SHP77 treated with DMSO at 0.1 percent for 48 hours (cell line): ENCODE measurements around the gene ITIH1.

Source experiments
- DNase-seq: peaks from one replicate; lab custom pipeline; 2025; lab: John Stamatoyannopoulos, UW

Gene ITIH1

GRCh38 chr3:52813810-52814209 lies 36.4 kb downstream of the ITIH1 start:
- DNase-seq: no peak

GRCh38 chr3:52816199-52816598 lies 38.8 kb downstream of the ITIH1 start:
- no peak for DNase-seq

DNA sequence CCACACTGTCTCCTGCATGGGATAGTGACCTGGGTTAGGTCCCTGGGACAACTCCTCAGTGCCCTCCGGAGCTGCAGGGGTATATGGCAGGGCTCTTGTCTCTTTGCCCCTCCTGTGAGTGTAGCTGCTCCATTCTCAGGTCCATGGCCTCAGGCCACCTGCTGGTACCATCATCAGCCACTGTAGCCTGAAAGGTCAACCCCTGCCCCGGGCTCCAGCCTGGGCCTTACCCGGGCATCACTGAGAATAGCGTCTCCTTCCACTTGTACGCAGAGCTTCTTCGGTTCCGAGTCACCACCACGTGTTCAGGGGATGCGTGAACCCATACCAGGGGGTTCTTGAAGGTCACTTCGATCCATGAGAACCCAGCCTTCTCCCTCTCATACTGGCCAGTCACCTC lies 39.3 kb downstream of the ITIH1 start:
- DNase-seq: no peak

GRCh38 chr3:52817221-52817620 lies 39.8 kb downstream of the ITIH1 start:
- no peak for DNase-seq

GRCh38 chr3:52817860-52818259 lies 40.5 kb downstream of the ITIH1 start:
- no peak for DNase-seq

DNA sequence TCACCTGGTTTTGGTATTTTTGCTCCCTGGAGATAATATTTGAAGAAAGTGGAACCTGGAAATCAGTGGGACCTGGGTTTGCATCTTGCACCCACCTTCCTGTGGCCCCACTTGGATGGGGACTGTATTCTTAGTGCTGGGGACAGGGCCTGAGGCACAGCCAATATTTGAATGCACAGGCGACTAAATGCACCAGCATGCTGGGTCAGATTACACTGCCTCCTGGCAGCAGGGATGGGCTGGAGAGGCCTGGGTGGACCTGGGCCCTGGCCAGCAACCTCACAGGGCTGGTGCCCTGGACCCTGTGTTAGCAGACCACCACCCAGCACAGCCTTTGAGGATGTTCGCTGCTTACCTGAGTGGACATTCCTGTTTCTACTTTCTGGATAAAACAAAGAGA lies 42.5 kb downstream of the ITIH1 start:
- DNase-seq: no peak

- DNase-seq: no peak
These were observed 43.3 kb downstream of the ITIH1 start for GRCh38 chr3:52820736-52821135.

GRCh38 chr3:52822363-52822762 lies 45.0 kb downstream of the ITIH1 start:
- DNase-seq: no peak

- no peak for DNase-seq
These were observed 46.6 kb downstream of the ITIH1 start for GRCh38 chr3:52824037-52824436.

GRCh38 chr3:52827441-52827840 lies 50.0 kb downstream of the ITIH1 start:
- DNase-seq: no peak

DNA sequence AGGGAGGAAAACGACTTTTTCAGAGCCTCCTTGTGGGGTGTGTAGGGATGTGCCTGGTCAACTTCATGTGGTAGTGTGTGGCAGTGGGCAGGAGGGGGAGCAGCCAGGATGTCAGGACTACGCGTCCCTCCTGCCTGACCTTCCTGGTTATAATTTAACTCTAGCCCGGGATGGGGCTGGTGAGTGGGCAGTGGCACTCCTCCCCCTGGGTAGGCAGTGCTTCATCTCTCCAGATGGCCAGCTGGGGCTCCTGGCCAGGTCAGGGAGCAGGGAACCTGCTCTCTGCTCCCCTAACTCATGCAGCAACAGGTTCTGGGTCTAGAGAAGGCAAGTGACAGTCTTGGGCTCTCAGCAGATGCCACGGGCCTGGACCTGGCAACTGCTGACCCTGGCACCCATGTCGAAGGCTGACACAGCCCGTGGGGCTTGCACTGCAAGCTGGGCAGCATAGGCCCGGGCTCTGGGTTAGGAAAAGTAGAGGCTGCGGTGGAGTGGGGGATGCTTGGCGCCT lies 50.5 kb downstream of the ITIH1 start:
- DNase-seq: no peak

- no peak for DNase-seq
These were observed 52.1 kb downstream of the ITIH1 start for GRCh38 chr3:52829482-52829881.

DNA sequence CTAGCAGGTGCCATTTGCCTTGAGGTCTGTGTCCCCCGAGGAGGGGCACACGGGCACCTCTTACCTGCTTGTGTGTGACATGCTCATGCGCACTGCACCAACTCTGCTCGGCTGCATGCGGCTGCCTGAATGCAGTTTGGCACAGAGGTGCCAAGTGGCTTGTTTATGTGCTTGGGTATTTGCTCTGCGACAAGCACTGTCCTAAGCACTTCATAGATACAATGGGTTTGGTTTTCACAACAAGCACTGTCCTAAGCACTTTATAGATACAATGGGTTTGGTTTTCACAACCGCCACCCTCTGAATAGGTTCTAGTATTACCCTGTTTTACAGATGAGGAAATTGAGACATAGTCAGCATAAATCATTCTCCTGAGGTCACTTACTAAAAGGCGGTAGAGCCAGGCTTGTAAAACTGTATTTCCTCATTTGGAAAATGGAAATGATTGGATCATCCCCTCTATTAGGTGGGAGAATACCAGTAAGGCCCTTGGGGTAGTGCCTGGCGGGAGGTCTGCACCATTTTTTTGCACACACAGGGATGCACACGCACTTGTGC lies 52.6 kb downstream of the ITIH1 start:
- DNase-seq: no peak

- DNase-seq: no peak
These were observed 53.3 kb downstream of the ITIH1 start, which contains the start of gene ITIH4 for GRCh38 chr3:52830535-52831258. Gene ITIH4 (minus strand): TSS chr3:52830672. CDS start chr3:52830642, 30 bp downstream.

- peak; percentile 70 for DNase-seq
These were observed 54.3 kb downstream of the ITIH1 start for GRCh38 chr3:52831500-52832301.

DNA sequence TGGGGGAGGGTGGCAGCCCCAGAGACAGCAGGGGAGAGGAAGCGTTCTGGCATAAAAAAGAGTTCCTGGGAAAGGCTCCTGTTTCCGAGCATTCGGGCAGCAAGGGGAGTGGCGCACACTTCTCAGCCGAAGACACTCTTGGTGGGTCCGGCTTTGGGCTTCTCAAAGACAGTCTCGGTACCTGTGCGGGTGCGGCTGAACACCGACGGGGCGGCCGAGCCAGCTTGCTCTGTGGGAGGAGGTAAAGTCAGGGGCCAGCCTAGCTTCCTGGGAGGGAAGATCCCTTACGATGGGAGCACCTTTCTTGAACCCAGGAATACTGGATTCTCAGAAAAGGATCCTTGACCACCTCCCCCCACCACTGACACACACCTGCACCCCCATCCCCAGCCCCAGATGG lies 55.8 kb downstream of the ITIH1 start:
- no peak for DNase-seq

DNA sequence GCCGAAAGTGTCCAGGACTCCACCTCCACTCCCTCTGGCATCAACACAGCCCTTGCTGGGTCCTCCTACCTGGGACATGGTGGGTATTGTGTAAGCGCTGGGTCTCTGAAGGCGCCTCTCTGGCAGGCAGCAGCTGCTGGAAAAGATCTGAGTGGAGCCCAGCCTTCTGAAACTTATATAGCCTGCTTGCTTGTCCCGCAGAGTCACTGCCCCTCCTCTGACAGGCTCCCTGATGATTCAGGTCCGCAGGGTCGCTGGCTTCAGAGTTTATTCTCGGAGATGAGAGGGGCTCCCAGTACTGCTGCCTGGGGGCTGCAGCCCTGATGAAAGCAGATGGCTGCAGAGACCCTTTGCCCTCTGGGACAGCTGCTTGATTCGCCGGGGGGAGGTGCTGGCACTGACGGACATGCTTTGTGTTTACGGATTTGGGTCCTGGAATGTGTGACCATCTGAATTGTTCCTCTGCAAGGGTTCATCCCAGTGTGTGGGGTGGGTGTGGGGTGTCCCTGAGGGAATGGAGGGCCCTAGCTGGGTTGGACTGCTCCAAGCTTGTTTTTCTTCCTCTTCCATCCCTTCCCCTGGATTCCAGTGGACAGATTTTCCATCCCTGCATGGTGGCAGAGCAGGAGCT lies 57.6 kb downstream of the ITIH1 start, which contains the start of gene MUSTN1:
MUSTN1 (minus strand) TSS at position 149 of the 631 bp plus-strand sequence; CDS start at position 78, 71 bp downstream.
- no peak for DNase-seq

DNA sequence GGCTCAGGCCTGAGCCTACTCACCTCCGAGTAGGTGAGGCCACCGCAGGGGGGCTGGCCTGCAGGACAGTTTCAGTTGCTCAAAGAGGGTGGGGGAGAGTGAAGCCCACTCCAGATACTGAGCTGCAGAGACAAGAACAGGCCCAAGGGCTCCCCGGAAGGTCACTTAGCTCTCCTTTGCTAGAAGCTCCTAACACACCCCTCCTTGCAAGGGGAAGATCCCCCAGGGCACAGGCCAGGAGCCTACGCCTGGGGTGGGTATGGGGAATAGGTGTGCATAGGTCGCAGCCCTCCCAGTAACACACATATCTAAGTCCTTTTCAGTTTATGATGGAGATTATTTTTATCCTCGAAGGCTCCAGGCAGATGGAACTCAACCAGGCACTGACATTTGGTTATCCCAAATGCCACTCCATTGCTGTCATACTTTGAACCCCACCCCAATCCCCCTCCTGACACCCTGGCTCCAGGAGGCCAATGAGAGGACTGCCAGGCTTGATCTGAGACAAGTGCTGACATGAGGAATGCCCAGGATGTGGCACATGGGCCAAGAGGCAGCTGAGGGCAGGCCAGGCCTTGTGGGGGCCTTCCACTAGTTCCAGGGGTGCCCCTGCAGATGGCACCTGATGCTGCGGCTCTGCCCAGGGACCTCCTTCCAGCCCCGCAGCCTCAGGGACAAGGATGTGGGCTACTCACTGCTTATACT lies 58.5 kb downstream of the ITIH1 start:
- DNase-seq: no peak

DNA sequence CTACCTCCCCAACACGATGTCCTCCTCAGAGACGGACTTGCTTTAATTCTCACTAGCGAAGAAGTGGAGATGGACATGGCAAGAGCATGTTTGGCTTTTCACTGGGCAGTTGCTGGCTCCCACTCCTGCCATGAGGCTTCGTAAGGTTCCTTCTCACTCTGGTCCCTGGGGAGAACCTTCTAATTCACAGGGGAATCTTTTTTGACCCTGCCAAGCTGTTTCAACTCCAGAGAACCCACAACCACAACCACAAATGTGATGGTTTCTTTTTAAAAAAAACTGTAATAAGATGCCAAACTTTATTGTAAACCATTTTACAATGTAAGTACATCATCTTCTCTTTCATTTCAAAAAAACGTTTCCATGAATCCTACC lies 59.1 kb downstream of the ITIH1 start:
- no peak for DNase-seq

DNA sequence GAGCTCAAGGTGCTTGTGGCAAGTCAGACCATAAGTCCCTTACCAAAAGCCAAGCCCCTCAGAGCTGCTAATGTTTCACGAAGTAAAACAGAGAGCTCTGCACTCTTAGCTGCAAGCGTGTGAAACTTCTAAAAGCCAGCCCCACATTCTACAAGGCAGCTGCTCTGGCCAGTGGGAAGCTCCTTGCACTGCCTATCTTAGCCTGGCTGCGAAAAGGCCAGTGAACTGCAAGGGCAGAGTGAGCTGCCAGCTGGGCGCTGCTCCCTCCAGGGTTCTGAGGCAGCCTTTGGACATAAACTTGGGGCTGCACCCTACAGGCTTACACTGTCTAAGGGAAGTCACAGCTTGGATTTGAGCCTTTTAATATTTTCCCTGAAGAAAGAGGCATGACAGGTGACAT lies 59.6 kb downstream of the ITIH1 start:
- no peak for DNase-seq

- DNase-seq: no peak
These were observed 61.3 kb downstream of the ITIH1 start for GRCh38 chr3:52838561-52839267.
